SW480 (cell line): ENCODE measurements around the gene GAL3ST1.
A peak's percentile ranks its signal among the peaks of the same experiment; 100 is the strongest.
"Not testable (repeated sequence)": the region's sequence is repeated elsewhere in the genome, so short reads cannot be mapped to it uniquely, and the experiment has no call there.

Experiments
- DNase-seq: peaks from one replicate; pipeline ENCODE4 v3.0.0-alpha.2; 2016; ENCODE audit warnings: low spot score

GAL3ST1 gene

GRCh38 chr22:30596199-30596598 is 21.7 kb upstream of the GAL3ST1 start:
- no peak for DNase-seq

GRCh38 chr22:30592360-30592713 is 17.9 kb upstream of the GAL3ST1 start:
- not testable (repeated sequence) for DNase-seq

- DNase-seq, result peak; percentile 98
Observed at GRCh38 chr22:30591588-30592359, 17.3 kb upstream of the GAL3ST1 start, which contains the start of gene PES1. PES1 (minus strand) TSS chr22:30591910; CDS start chr22:30591833, 77 bp downstream.

- DNase-seq, result no peak
Observed at GRCh38 chr22:30591191-30591587, 16.7 kb upstream of the GAL3ST1 start.

- no peak for DNase-seq
Observed at GRCh38 chr22:30586414-30586813, 11.9 kb upstream of the GAL3ST1 start.

GRCh38 chr22:30584441-30584840 is 10.0 kb upstream of the GAL3ST1 start:
- DNase-seq, result no peak

- DNase-seq, result no peak
Observed at GRCh38 chr22:30582788-30583545, 8.5 kb upstream of the GAL3ST1 start.

- DNase-seq, result no peak
Observed at GRCh38 chr22:30582051-30582450, 7.6 kb upstream of the GAL3ST1 start.

- DNase-seq, result no peak
Observed at GRCh38 chr22:30580896-30581295, 6.4 kb upstream of the GAL3ST1 start.

- no peak for DNase-seq
Observed at GRCh38 chr22:30578481-30578880, 4.0 kb upstream of the GAL3ST1 start.

GRCh38 chr22:30575859-30576258 is 1.4 kb upstream of the GAL3ST1 start:
- DNase-seq, result no peak

- peak; percentile 23 for DNase-seq
Observed at GRCh38 chr22:30574997-30575671, 669 bp upstream of the GAL3ST1 start.

GRCh38 chr22:30573594-30574094 is 821 bp downstream of the GAL3ST1 start:
- peak; percentile 64 for DNase-seq

GRCh38 chr22:30572840-30573593 is 1.4 kb downstream of the GAL3ST1 start:
- DNase-seq, result peak; percentile 21

- no peak for DNase-seq
Observed at GRCh38 chr22:30572210-30572609, 2.3 kb downstream of the GAL3ST1 start.

- no peak for DNase-seq
Observed at GRCh38 chr22:30569674-30570202, 4.7 kb downstream of the GAL3ST1 start.

GRCh38 chr22:30568137-30568805 is 6.2 kb downstream of the GAL3ST1 start:
- DNase-seq, result no peak

- DNase-seq, result not testable (repeated sequence)
Observed at GRCh38 chr22:30567277-30567676, 7.2 kb downstream of the GAL3ST1 start.

GRCh38 chr22:30566125-30566524 is 8.3 kb downstream of the GAL3ST1 start:
- peak; percentile 69 for DNase-seq

GRCh38 chr22:30565341-30565740 is 9.1 kb downstream of the GAL3ST1 start:
- DNase-seq, result no peak

GRCh38 chr22:30564761-30565119 is 9.7 kb downstream of the GAL3ST1 start:
- no peak for DNase-seq
